Ramos (cell line): ENCODE measurements around the gene KRTAP3-2.
"Not testable (repeated sequence)": the region's sequence is repeated elsewhere in the genome, so short reads cannot be mapped to it uniquely, and the experiment has no call there.

ENCODE experiments used
- in situ Hi-C: fragments of 300-500 bp; cut with MboI; formaldehyde crosslinking; loops from one replicate; pipeline ENCODE4 v1.14.3; 2022; ENCODE audit warnings: low sequenced_read_pairs; ENCODE audit not compliant: unreplicated experiment

KRTAP3-2 gene

GRCh38 chr17:40999563-40999962 is at the start of gene KRTAP3-2:
Gene KRTAP3-2 (minus strand): TSS chr17:40999906. CDS start chr17:40999853, 53 bp downstream.
- in situ Hi-C loops, result not testable (repeated sequence)

- in situ Hi-C loops, result no loop called here
These were observed 49.4 kb upstream of the KRTAP3-2 start for GRCh38 chr17:41049110-41049509.

- in situ Hi-C loops, result no loop called here
These were observed 48.7 kb upstream of the KRTAP3-2 start for GRCh38 chr17:41048441-41048840.

GRCh38 chr17:41046735-41047465 is 47.2 kb upstream of the KRTAP3-2 start, which contains the start of gene KRTAP2-1:
Gene KRTAP2-1 (minus strand): TSS chr17:41047316. CDS start chr17:41047267, 49 bp downstream.
- in situ Hi-C loops, result not testable (repeated sequence)

GRCh38 chr17:41042953-41043352 is 43.2 kb upstream of the KRTAP3-2 start:
- in situ Hi-C loops, result no loop called here

- in situ Hi-C loops, result not testable (repeated sequence)
These were observed 41.3 kb upstream of the KRTAP3-2 start, which contains the start of gene KRTAP1-1 for GRCh38 chr17:41040783-41041571. Gene KRTAP1-1 (minus strand): TSS chr17:41041450. CDS start chr17:41041397, 53 bp downstream.

GRCh38 chr17:41037853-41038350 is 38.2 kb upstream of the KRTAP3-2 start:
- in situ Hi-C loops, result no loop called here

GRCh38 chr17:41034346-41034935 is 34.7 kb upstream of the KRTAP3-2 start, which contains the start of gene KRTAP1-3:
Gene KRTAP1-3 (minus strand): TSS chr17:41034874. CDS start chr17:41034821, 53 bp downstream.
- in situ Hi-C loops, result not testable (repeated sequence)

GRCh38 chr17:41029633-41030245 is 30.0 kb upstream of the KRTAP3-2 start, which contains the start of gene KRTAP1-4:
Gene KRTAP1-4 (minus strand): TSS chr17:41030195. CDS start chr17:41030078, 117 bp downstream.
- in situ Hi-C loops, result no loop called here

- in situ Hi-C loops, result no loop called here
These were observed 27.2 kb upstream of the KRTAP3-2 start, which contains the start of gene KRTAP1-5 for GRCh38 chr17:41026715-41027471. Gene KRTAP1-5 (minus strand): TSS chr17:41027208. CDS start chr17:41027155, 53 bp downstream.

- in situ Hi-C loops, result no loop called here
These were observed 25.0 kb upstream of the KRTAP3-2 start for GRCh38 chr17:41024697-41025096.

GRCh38 chr17:41020336-41020735 is 20.6 kb upstream of the KRTAP3-2 start:
- in situ Hi-C loops, result no loop called here

GRCh38 chr17:41019415-41019814 is 19.7 kb upstream of the KRTAP3-2 start:
- in situ Hi-C loops, result no loop called here

GRCh38 chr17:41018541-41018940 is 18.8 kb upstream of the KRTAP3-2 start:
- in situ Hi-C loops, result no loop called here

- in situ Hi-C loops, result no loop called here
These were observed 17.0 kb upstream of the KRTAP3-2 start for GRCh38 chr17:41016578-41017215.

- in situ Hi-C loops, result no loop called here
These were observed 15.7 kb upstream of the KRTAP3-2 start for GRCh38 chr17:41015454-41015853.

- in situ Hi-C loops, result no loop called here
These were observed 13.9 kb upstream of the KRTAP3-2 start for GRCh38 chr17:41013606-41014005.

- in situ Hi-C loops, result no loop called here
These were observed 13.5 kb upstream of the KRTAP3-2 start for GRCh38 chr17:41013181-41013580.
